DND-41 (cell line): ENCODE results near the gene TAP2.
A peak's percentile ranks its signal among the peaks of the same experiment; 100 is the strongest.

ENCODE experiments used
- ATAC-seq: fragments of 200-7000 bp; cut with Tn5 transposase; 3 replicates; pipeline ENCODE4 v1.9.1; 2021; ENCODE audit warnings: low read depth; ENCODE audit not compliant: insufficient read depth
- DNase-seq: peaks from one replicate; pipeline ENCODE4 v3.0.0-alpha.2; 2020
- H2AFZ ChIP-seq: 2 replicates; pipeline ENCODE4 v1.6.0; 2012; ENCODE audit warnings: low read depth, low read length
- H3K27ac ChIP-seq: 2 replicates; pipeline ENCODE4 v1.5.1; 2012; ENCODE audit warnings: low read length, inconsistent platforms
- H3K27me3 ChIP-seq: fragments of 200-600 bp; sonication (generic); 2 replicates; pipeline ENCODE4 v1.6.0; 2012; ENCODE audit warnings: low read length, mild to moderate bottlenecking, inconsistent platforms; ENCODE audit not compliant: insufficient read depth, poor library complexity
- H3K36me3 ChIP-seq: 2 replicates; pipeline ENCODE4 v1.5.1; 2012; ENCODE audit warnings: low read length, inconsistent platforms; ENCODE audit not compliant: insufficient read depth
- H3K4me1 ChIP-seq: 2 replicates; pipeline ENCODE4 v1.5.1; 2012; ENCODE audit warnings: mild to moderate bottlenecking, low read length; ENCODE audit not compliant: insufficient read depth
- H3K4me2 ChIP-seq: 2 replicates; pipeline ENCODE4 v1.6.0; 2012; ENCODE audit warnings: mild to moderate bottlenecking, moderate library complexity, low read length, inconsistent platforms; ENCODE audit not compliant: insufficient read depth
- H3K4me3 ChIP-seq, 2 experiments: fragments of 200-600 bp in 1 of 2; shearing (Covaris generic) in 1 of 2; 2 replicates each; pipeline ENCODE4 v1.5.1; 2012 to 2016; ENCODE audit warnings: inconsistent platforms in 2 of 2, low read length in 2 of 2, mild to moderate bottlenecking in 2 of 2, low read depth in 1 of 2, moderate library complexity in 1 of 2
- H3K79me2 ChIP-seq: 2 replicates; pipeline ENCODE4 v1.6.0; 2012; ENCODE audit warnings: low read length, inconsistent platforms; ENCODE audit not compliant: insufficient read depth
- H3K9ac ChIP-seq: 2 replicates; pipeline ENCODE4 v1.6.0; 2012; ENCODE audit warnings: low read depth, mild to moderate bottlenecking, inconsistent platforms, low read length, moderate library complexity
- H3K9me3 ChIP-seq: 2 replicates; pipeline ENCODE4 v1.5.1; 2012; ENCODE audit warnings: low read length, moderate library complexity, mild to moderate bottlenecking, inconsistent platforms; ENCODE audit not compliant: insufficient read depth, severe bottlenecking
- H4K20me1 ChIP-seq: 2 replicates; pipeline ENCODE4 v1.6.0; 2012; ENCODE audit warnings: low read length; ENCODE audit not compliant: insufficient read depth
- EZH2 ChIP-seq: IDR thresholded peaks from 3 replicates; pipeline ENCODE4 v1.6.1; 2012; ENCODE audit warnings: borderline replicate concordance, low read depth, mild to moderate bottlenecking, moderate library complexity, low read length, inconsistent platforms; ENCODE audit not compliant: severe bottlenecking
- TF ChIP-seq, protein P1 (sequence below): IDR thresholded peaks from 2 replicates; pipeline ENCODE4 v1.5.1; 2012; ENCODE audit warnings: borderline replicate concordance, low read length, moderate library complexity, mild to moderate bottlenecking; ENCODE audit not compliant: poor library complexity, severe bottlenecking; ENCODE audit errors: extremely low read depth

The TAP2 gene

DNA sequence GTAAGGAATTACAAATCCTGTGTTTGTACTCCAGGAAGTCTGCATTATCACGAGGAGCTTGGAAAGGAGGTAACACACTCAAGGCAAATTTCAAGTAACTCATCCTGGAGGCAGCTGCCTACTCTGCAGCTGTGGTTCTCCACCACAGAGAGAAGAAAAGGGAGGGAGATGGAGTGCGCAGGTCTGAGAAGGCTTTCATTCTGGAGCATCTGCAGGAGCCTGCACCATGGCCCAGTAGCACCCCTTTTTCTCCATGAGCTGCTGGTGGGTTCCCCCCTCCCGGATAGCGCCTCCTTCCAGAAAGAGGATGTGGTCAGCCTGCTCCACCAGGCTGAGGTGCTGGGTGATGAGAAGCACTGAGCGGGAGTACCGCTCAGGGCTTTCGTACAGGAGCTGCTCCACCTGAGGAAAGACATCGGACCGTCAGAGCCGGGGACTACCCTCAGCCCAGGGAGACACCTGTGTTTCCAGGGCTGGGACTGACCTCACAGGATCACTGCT, 6.9 kb upstream of the TAP2 start:
- H3K4me2 ChIP-seq, result peak overlapping the region; percentile 79
- peak overlapping the region in 1 of 2 experiments; percentile 94; a peak in 2 of 4 replicates for H3K4me3 ChIP-seq
- peaks cover 48% of the 10 kb centered on the region for H3K4me1 ChIP-seq
- TF ChIP-seq, protein P1, sequence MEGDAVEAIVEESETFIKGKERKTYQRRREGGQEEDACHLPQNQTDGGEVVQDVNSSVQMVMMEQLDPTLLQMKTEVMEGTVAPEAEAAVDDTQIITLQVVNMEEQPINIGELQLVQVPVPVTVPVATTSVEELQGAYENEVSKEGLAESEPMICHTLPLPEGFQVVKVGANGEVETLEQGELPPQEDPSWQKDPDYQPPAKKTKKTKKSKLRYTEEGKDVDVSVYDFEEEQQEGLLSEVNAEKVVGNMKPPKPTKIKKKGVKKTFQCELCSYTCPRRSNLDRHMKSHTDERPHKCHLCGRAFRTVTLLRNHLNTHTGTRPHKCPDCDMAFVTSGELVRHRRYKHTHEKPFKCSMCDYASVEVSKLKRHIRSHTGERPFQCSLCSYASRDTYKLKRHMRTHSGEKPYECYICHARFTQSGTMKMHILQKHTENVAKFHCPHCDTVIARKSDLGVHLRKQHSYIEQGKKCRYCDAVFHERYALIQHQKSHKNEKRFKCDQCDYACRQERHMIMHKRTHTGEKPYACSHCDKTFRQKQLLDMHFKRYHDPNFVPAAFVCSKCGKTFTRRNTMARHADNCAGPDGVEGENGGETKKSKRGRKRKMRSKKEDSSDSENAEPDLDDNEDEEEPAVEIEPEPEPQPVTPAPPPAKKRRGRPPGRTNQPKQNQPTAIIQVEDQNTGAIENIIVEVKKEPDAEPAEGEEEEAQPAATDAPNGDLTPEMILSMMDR, result no peak
- no peak for TF ChIP-seq EZH2
- H3K79me2 ChIP-seq, result peaks cover 27% of the 10 kb centered on the region
- peak overlapping the region; percentile 92 for H3K9ac ChIP-seq
- no peaks in the 10 kb centered on the region for H3K9me3 ChIP-seq
- no peak overlapping the region for H2AFZ ChIP-seq
- H3K27ac ChIP-seq, result peak overlapping the region; percentile 99
- peak; percentile 79 for DNase-seq
- no peaks in the 10 kb centered on the region for H3K27me3 ChIP-seq
- no peaks in the 10 kb centered on the region for H4K20me1 ChIP-seq
- H3K36me3 ChIP-seq, result peaks cover 56% of the 10 kb centered on the region
- peak; percentile 60 for ATAC-seq

DNA sequence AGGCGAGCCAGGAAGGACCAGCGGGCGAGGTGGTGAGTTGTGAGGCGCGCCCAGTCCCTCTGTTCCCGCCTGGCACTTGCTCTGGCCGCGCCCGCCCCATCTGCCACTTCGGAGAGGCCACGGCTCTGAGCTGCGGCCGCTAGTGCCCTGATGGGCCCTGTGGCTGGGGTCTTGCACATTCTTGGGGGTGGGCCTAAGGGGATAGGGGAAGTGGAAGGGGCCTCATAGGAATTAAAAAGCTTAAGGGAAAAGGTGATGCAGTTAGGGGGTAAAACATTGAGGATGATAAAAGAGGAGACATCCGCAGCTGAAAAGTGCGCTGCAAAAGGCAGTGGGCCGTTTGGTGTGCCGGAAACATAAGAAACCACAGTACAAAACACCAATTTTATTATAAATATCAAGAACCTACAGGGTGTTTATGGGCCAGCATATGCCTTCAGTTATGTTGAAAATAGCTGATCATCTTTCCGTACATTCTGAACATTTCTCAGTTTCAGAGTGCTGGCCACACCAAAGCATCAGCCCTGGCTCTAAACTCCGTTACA, 6.4 kb upstream of the TAP2 start:
- DNase-seq, result no peak
- no peaks in the 10 kb centered on the region for H4K20me1 ChIP-seq
- no peak; the same call in 2 of the 3 replicates for ATAC-seq
- peak overlapping the region; percentile 92 for H3K9ac ChIP-seq
- peak overlapping the region; percentile 79 for H3K4me2 ChIP-seq
- H3K4me3 ChIP-seq, result peak overlapping the region; percentile 6 to 94; a peak in 3 of 4 replicates
- H2AFZ ChIP-seq, result peak overlapping the region; percentile 90
- H3K27me3 ChIP-seq, result no peaks in the 10 kb centered on the region
- peak overlapping the region; percentile 99 for H3K27ac ChIP-seq
- H3K9me3 ChIP-seq, result no peaks in the 10 kb centered on the region
- peaks cover 56% of the 10 kb centered on the region for H3K36me3 ChIP-seq
- H3K79me2 ChIP-seq, result peaks cover 27% of the 10 kb centered on the region
- peaks cover 48% of the 10 kb centered on the region for H3K4me1 ChIP-seq
- TF ChIP-seq, protein P1, result no peak
- TF ChIP-seq EZH2, result no peak

DNA sequence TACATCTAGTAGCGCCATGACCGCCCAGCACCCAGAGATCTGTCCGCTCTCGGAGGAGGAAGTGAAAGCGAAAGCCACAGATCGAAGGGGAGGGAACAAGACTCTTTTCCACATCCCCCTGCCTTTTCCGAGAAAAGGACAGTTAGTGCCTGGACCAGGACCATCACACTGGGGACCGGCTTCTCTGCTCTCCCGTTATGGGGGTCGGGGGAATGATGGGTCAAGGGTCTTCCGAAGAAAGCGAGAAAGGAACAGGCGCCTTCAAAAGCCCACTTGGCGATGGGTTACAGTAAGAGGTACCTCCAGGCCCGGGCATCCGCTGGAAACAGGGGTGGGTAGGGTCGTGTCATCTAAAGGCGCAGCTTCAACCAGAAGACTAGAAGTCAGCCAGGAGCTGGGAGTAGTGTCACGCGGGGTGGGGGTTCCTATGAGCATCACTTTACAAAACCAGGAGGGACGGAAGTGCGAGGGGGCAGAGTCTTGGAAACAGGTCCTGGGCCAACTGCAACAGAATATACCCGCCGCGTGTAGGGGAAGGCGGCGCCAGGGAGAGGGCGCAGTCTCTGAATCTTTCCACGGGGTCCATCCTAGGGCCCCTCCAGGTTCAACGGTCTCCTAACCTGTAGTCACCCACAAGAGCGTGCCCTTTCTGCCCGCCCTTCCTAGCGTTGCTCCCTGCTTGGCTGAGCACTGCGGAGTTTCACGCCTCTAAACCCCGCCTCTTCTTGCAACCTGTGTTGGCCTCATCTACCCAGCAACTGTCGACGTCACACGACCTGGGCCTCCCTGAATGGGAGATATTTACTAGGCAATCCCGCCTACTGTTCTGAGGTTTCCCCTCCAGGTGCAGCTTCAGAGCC, 5.7 kb upstream of the TAP2 start, which contains the start of gene PSMB8:
Gene PSMB8 (minus strand): TSS at position 69 of the 860 bp plus-strand sequence. CDS start 51 bp downstream, at position 18.
- Histone ChIP-seq H3K9ac (peak within 1 kb of the TSS; percentile 92), H3K4me1 (peaks cover 50% of the 10 kb centered on the region), H2AFZ (peak within 1 kb of the TSS; percentile 90), H3K4me2 (peak within 1 kb of the TSS; percentile 79), H4K20me1 (no peaks in the 10 kb centered on the region), H3K79me2 (peaks cover 27% of the 10 kb centered on the region), H3K27me3 (no peaks in the 10 kb centered on the region), H3K36me3 (peaks cover 56% of the 10 kb centered on the region), H3K9me3 (no peaks in the 10 kb centered on the region), H3K4me3 (peak within 1 kb of the TSS; percentile 81 to 94), H3K27ac (peak within 1 kb of the TSS; percentile 99)
- peak; percentile 82 for ATAC-seq
- TF ChIP-seq EZH2, result no peak
- TF ChIP-seq, protein P1, result peak; percentile 36
- peak; percentile 97 for DNase-seq
